HG02763 (cell line): ENCODE measurements around the gene ADAMTS2.
"Not testable (repeated sequence)": the region's sequence is repeated elsewhere in the genome, so short reads cannot be mapped to it uniquely, and the experiment has no call there.

Source experiments
- ATAC-seq: cut with Tn5 transposase; IDR thresholded peaks from one replicate; pipeline ENCODE4 v1.9.1; 2021; ENCODE audit warnings: mild to moderate bottlenecking, moderate library complexity; ENCODE audit not compliant: unreplicated experiment

Gene ADAMTS2

GRCh38 chr5:179327021-179327735, 18.1 kb downstream of the ADAMTS2 start:
- ATAC-seq = no peak

DNA sequence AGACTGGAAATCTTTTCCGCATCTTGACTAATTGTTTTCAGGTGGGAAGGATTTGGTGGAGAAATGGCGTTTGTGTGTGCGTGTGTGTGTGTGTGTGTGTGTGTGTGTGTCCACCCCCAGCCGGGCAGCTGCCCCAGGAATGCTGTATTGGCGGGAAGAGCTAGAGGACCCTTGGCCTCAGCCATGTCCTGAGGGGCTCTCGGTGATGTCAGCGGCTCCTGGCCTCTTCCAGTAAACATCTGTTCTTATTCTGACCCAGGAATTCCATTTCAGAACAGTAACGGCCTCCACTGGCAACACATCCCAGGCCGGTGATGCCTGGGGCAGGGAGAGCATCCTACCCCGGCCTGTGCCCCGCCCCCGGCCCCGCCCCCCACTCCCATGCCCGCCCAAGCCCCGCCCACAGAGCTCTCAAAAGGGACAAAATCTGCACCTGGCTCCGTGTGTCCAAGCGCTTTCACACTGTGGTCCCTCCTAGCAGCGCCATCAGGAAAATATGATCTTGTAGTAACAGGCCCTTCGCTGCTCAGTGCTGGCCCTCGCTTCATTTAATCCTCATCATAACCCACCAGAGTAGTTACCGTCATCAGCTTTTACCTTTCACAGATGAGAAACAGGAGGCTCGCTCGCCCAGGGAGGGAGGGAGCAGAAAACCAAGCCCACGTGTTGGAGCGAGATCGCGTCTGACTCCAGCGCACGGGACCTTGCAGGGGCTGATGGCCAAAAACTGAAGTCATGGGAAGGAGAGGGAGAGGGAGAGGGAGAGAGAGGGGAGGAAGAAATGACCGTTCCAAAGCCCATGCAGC, 18.9 kb downstream of the ADAMTS2 start:
- ATAC-seq = no peak

- ATAC-seq = no peak
These were observed 19.8 kb downstream of the ADAMTS2 start for GRCh38 chr5:179325296-179326031.

- no peak for ATAC-seq
These were observed 20.4 kb downstream of the ADAMTS2 start for GRCh38 chr5:179324760-179325295.

GRCh38 chr5:179324316-179324715, 20.9 kb downstream of the ADAMTS2 start:
- ATAC-seq = not testable (repeated sequence)

DNA sequence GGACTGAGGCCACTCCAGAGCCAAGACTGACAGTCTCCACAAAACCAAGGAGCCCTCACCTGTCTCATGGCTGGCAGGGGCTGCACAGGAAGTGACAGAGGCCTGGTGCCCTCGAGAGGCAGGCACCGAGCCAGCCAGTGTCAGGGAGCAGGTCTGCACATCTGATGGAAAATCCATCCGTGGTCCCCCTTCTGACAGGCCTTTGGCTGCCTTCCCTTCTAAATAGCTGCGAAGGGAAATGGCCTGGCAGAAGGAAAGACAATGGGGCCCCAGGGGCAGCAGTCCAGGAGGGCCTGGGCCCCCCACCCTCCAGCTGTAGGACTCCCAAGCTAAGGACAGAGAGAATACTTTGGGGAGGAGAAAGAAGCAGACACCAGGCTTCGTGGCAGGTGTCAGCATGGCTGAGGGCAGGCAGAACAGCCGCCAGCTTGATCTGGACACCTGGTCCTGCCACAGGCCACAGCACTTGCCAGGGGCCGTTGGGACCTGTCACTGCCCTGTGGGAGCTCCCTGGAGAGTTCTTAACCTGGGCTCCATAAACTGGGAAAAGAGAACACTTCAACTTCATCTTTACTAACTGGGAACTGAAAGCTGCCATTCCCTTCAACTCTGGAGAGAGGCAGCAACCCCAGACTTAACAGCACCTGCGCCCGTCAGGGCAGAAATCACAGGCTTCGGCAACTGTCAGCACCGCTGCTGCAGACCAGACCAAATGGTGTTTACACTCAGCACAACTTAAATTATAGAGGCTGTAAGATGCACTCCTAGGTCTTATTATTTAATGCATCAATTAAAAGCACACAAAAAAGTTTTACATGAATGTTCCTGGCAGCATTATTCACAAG, 22.0 kb downstream of the ADAMTS2 start:
- ATAC-seq = no peak

DNA sequence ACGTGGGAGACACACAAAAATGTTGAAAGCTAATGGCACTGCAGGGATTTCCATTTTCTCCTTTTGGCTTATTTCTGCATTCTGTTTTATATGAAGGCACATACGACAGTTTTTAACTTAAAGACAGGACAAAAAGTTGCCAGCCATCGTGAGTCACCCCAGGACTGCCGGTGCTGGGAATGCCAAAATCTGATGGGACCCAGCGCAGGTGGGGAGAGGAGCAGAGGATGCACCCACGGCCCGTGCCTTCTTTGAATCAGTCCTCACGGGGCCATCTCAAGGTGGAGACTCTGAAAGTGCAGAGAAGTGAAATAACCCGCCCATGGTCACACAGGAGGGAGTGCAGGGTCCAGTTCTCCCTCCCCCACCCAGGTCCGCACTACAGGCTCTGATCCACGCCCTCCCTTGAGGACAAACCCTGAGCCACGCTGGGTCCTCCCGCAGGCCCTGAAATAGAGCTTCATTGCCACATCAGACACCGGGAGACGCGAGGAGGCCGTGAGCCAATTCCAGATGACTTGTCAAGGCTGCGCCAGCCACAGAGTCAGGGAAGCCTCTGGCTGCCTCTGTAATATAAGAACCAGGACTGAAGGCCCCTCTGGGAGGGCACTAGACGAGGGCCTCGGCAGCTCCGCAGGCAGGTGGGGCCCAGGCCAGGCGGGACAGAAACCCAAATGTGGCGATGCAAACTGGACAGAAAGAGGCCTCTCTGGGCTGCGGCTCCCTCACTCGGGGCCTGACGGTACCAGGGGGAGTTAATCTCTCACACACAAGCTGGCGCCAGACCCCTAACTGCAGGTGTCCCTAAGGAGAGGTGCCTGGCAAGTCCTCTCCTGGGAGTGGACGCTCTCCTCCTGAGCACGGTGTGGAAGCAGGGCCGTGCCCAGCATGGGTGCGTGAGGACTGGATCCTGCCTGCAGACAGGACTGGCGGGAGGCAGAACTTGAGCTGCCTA, 22.9 kb downstream of the ADAMTS2 start:
- ATAC-seq = no peak

GRCh38 chr5:179321206-179321987, 23.9 kb downstream of the ADAMTS2 start:
- no peak for ATAC-seq

- no peak for ATAC-seq
These were observed 25.4 kb downstream of the ADAMTS2 start for GRCh38 chr5:179319741-179320281.

GRCh38 chr5:179319123-179319522, 26.1 kb downstream of the ADAMTS2 start:
- ATAC-seq = no peak

DNA sequence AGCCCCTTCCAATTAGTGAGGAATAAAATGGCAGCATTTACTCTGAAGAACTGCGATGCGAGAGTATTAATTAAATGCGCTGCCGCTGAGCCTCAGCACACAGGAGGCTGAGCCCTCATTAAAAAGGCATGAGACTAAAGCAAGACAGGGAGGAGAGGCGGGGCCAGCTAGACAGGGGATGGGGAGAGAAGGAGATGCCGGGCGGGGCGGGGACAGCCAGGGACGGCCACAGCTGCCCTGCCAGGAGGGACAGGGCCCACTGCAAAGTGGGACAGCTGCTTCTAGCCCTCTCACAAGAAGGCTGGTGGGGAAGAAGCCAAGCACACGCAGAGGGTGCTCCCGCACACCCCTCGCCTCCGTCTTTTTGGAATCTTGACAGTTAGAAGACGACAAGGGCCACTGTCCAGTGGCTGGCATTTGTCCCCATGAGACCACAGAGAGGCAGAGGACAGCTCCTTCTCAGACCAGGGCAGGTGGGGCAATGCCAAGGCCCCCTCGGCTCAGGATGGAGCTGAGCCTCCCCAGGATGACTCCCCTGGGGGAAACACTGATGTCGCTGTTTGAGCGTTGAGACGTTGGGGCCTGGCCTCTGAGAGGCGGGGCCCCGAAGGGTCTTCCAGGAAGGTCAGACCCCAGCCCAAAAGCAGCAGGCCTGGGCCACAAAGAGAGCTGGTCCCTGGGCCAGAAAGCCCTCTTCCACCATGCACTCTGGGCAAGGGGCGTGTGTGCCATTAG, 26.9 kb downstream of the ADAMTS2 start:
- no peak for ATAC-seq

DNA sequence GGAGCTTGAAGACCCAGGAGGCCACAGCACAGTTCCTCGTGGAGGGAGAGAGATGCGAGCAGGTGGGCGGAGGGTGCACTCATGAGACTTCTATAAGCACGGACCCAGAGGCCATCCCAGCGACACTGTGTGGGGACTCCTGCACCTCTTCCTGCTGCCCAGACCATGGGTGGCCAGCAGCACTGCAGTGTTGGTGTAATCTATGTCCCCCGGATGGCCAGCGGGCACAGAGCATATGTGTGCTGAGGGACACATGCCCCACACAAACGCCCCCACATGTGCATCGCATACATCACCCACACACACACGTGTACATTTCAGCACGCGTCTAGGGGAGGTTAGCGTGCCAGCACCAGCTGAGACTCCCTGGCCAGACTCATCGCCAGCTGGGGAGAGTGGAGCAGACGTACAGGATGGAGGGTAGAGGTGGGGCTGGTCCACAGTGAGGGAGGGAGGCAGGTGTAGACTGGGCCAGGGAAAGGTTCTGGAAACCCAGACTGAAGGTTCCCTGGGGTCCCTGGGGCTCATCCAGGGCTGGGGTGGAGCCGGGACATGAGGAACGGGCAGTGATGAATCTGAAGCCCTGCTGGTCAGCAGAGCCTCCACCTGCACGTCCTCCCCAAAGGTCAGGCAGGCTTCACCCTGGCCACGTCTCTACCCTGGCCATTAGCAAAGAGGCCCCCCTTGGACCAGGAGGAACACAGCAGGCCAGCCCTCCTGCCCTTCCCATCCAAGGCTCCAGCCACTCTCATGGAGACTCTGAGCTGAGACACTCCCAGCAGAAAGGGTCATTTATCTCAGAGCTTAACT, 27.6 kb downstream of the ADAMTS2 start:
- no peak for ATAC-seq

DNA sequence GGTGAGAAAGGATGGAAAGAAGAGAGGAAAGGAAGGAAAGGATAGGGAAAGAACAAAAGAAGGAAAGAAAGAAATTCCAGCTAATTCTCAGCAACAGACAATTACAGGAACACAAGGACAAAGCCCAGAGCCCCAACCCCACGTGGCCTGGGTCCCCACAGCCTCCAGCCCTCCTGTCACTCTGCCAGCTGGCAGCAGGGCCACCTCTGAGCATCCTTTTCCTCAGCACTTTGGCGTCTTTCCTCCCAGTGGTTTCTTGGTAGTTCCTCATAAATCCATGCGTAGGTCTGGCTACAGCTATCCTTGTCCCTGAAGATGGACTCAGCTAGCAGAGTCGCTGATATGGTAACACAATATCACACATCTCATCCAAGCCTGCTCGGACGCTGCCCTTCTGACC, 28.3 kb downstream of the ADAMTS2 start:
- no peak for ATAC-seq

- no peak for ATAC-seq
These were observed 29.1 kb downstream of the ADAMTS2 start for GRCh38 chr5:179316111-179316551.

DNA sequence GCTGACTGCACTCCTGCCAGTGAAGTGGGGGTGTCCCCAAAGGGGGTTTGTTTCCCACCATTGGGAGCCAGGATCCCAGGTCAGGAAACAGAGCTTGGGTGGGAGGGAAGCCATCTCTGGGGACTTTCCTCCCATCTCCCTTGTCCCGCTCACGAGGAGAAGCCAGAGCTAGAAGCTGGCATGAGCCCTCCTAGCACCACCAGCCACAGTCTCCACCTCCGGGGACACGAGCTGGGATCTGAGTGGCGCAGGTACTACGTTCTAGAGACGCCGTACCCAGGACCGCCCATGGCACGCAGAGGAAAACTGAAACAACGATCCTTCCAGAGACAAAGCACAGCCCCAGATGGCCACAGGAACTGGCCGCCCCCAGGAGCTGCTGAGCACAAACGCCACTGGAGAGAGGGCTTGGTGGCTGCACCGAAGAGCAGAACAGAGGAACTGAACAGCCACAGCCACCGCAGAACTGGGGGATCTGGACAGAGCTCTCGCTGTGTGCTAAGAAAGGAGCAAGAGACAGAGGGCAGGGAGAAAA, 29.8 kb downstream of the ADAMTS2 start:
- no peak for ATAC-seq

DNA sequence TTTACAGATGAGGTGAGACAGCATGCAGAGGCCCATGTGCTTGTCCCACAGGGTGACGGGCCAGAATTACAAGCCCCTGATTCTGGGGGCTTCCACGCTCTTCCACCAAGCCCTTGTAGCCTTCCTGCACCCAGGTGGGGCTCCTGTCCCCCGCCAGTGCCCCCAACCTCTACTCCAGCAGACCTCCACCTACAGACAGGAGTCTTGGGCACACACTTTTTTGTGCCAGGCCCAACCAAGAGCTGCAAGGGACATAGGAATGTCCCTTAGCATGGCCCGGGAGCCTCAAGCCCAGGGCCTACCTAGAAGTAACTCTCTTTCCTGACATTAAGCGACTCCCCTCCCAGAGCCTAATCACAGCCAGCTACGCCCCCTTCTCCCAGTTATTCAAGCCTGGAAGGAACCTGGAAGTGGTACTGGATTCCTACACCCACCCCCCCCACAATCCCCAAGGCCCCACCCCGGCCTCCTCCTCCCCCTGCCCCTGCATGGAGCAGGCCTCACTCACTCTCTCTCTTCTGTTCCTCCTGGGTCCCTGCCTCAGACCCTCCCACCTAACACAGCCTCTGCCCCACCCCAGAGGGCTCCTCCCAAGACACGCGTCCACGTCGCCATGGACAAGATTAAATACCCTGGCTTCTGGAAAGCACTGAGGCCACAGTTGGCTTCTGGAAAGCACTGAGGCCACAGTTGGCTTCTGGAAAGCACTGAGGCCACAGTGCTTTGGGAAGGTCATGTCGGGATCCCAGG, 30.5 kb downstream of the ADAMTS2 start:
- ATAC-seq = no peak
